HG02588 (cell line): Measurements from ENCODE around the gene NOP14.
A peak's percentile ranks its signal among the peaks of the same experiment; 100 is the strongest.
"Not testable (repeated sequence)": the region's sequence is repeated elsewhere in the genome, so short reads cannot be mapped to it uniquely, and the experiment has no call there.

ENCODE experiments used
- ATAC-seq: cut with Tn5 transposase; IDR thresholded peaks from one replicate; pipeline ENCODE4 v1.9.1; 2021; ENCODE audit warnings: mild to moderate bottlenecking, moderate library complexity; ENCODE audit not compliant: unreplicated experiment

Gene NOP14

DNA sequence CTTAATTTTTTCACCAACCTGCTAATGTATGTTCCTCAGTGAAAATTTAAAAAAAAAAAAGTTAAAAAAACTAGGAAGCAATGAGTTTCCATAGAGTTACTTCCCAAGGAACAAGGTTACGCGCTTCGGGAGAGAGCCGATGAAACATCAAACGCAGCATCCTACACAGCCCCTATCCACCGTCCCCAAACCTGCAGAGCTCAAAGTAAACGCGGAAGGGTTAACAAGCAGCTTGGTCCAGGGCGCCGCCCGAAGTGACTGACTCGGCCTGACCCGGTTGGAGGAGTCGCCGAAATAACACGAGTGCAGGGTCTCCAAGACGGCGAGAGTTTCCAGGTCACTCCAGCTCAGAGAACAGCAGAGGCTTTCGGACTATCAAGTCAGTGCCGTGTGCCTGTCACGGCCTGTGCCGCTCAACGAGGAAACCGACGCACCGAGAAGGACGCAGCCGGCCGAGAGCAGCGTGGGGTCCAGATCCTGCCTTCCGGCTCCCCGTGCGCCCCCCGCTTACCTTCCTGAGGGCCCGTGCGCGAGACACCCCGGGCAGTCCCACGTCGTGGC is 512 bp downstream of the NOP14 start:
- ATAC-seq, result peak; percentile 18

DNA sequence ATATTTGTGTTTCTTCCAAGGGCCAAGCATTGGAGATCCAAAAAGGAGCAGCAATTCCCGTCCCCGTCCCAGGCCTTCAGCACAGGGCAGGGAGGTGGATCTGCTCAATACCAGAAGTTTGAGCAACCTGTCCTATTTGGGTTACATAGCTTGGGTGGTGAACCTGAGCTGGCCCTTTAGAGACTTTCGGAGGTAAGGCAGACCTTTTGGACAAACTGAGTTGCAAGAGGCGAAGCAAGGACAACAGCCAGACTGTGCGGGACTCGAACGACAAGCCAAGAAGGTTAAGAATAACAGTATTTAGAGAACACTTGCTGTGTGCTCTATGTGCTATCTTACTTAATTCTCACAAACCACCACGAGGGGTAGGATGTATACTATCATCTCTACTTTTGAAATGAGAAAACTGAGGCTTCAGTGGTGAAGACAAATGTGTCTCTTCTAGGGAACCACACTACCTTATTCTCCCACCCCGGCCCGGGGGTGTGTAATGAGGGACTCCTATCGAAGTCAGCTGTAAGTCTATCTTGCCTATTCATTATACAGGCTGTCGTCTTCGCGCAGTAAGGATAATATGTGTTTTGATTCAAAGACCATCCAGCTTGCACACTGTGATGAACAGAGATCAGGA is 1.3 kb downstream of the NOP14 start:
- ATAC-seq, result no peak

DNA sequence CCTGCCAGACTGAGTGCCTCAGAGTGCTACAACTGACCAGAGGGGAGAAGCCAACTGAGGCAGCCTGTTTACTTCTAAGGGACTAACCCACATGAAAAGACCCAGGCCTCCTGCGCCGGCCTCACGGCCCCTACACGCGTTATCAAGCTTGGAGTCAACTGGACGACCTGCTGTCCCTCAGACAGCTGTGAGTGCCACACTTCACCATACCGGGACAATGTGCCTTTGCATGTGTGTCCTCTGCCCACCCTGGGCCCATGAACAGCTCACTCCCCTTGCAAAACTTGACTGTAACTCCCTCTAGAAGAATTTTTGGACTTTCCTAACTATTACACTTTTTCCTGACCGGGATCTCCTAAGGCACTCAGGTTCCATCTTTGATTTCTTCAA is 1.8 kb downstream of the NOP14 start:
- ATAC-seq, result no peak

DNA sequence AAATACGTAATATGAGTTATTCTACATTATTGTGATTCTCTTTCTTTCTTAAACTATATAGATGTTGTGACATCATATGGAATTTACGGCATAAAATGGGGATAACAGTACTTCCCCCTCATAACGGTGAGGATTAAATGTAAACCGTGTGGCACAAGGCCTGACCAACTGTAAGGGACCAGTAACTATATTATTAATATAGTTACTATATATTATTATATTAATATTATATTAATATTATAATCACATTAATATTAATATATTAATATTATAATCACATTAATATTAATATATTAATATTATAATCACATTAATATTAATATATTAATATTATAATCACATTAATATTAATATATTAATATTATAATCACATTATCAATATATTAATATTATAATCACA is 2.8 kb downstream of the NOP14 start:
- not testable (repeated sequence) for ATAC-seq

DNA sequence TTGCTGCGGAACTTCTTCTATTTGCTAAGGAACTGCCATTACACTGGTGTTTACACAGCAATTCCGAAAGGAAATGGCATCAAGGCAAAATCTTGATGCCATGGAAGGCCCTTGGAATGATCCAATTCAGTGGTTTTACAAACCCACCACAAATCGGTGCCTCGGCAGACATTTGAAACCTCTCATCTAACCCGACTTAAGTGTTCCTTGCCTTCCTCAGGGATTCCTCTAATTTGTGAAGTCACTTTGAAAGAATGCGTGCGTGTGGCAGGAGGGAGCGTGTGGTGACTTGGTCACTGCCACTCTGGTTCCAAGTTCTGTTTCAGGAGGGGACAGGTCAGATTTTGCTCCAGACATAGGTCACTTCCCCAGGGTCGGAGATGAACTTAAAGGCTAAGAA is 4.8 kb downstream of the NOP14 start:
- no peak for ATAC-seq

DNA sequence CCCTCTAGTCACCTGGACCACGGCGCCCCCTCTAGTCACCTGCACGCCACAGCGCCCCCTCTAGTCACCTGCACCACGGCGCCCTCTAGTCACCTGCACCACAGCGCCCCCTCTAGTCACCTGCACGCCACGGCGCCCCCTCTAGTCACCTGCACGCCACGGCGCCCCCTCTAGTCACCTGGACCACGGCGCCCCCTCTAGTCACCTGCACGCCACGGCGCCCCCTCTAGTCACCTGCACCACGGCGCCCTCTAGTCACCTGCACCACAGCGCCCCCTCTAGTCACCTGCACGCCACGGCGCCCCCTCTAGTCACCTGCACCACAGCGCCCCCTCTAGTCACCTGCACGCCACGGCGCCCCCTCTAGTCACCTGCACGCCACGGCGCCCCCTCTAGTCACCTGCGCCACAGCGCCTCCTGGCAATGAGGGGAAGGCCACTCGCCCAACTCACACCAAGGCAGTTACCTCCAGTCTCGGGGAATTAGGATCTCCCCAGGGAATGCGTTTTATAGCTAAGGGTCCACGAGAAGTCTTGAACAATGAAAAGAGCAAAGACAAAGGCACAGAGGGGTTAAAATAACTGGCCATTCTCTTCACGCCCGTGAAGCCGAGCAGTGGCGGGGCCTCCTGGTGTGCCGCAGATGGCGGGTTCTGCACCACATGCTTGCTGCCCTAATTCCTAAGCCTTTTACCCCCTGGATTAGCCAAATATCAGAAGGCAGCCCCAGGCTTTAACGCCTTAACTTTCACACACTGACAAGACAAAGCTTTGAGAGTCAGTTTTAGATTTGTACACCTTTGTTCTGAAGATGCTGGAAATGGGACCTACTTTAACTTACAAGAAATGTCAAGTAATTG is 7.8 kb downstream of the NOP14 start:
- not testable (repeated sequence) for ATAC-seq

DNA sequence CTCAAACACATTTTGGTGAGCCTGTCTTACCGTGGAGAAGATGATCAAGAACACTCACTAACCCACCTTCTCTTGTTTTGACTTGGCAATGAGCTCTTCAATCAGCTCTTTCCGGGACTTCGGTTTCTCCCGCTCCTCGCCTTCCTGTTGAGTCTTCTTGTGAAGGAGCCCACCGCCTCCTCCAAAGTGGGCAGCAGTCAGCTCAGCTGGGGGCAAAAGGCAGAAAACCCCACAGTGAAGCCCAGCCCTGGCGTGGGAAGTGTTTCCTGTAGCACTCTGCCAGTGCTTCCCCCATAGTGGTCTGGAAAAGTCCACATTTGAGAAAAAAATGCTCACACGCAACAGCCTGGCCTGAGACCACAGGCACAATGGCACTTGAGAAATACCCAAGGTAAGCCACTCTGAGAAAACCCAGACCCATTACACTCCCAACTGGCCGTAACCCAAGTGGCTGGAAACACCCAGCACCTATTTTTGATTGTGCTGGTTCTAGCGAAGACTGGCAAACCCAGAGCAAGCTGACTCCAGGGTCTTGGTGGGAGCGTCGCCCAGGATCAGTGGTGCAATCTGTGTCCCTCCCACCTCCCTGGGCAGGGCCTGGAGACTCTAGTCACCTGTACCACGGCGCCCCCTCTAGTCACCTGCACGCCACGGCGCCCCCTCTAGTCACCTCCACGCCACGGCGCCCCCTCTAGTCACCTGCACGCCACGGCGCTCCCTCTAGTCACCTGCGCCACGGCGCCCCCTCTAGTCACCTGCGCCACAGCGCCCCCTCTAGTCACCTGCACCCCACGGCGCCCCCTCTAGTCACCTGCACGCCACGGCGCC is 8.6 kb downstream of the NOP14 start:
- ATAC-seq, result peak; percentile 59

DNA sequence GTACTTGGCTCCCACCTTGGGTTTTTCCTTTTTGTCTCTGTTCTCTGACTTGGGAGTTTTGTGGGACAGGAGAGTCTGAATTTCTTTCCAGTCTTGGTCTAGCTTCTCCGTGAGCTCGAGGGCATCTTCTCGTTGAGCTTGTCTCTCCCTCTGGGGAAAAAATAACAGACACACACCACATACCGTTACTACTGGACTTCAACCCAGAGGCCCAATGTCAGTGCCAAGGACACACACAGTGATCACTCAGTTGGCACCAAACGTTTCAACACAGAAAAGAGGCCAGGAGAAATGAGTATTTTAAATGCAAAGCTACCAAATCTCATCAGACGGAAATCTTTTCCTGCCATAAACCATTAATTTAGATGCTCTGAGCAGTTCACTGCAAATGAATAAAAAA is 9.7 kb downstream of the NOP14 start:
- ATAC-seq, result no peak

DNA sequence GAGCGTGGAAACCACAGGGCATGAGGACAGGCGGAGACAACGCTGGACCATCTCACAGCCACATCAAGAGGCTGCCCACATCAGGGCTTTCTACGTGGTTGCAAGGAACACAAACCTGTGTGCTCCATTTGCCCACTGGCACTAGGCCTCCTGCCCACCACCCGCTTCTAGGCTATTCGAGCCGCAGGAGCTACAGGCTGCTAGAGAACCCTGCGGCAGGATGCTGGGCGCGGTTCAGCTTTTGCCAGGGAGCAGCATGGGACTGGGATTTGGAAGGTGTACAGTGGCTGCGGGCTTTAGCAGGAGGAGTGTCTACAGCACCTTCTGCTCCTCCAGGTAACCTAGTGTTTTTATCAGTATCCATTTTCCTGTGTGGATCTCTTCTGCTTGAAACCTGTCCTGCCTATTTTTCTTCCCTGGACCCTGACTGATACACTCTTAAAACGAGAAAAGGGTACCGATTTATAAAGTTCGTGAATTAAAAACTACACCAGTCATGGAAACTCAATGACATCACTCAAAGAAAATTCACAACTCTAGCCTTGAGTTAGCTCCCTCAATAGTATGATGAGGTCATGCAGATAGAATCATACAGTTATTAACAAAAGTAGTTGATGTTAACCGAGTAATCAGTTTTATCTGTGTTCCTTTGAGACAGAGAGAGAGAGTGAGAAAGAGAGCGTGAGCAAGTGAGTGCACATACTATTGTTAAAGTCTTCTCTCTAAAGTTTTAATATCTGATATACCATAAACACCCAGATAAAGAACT is 12.8 kb downstream of the NOP14 start:
- ATAC-seq, result no peak

DNA sequence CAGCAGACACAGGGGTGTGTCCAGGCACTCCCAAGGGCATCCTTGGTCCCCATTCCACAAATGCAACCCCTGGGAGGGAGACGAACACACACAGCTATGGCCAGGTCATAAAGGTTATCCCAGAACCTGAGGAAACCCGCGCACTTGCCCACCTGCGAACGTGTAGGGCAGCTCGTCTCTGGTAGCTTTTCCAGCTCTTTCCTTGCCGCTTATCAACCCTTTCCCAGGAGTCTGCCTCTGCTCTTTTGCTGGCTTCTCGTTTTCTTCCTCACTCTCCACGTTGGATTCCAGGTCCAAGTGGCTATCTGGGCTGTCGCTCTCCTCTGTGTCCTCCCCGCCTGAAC is 13.5 kb downstream of the NOP14 start:
- no peak for ATAC-seq

DNA sequence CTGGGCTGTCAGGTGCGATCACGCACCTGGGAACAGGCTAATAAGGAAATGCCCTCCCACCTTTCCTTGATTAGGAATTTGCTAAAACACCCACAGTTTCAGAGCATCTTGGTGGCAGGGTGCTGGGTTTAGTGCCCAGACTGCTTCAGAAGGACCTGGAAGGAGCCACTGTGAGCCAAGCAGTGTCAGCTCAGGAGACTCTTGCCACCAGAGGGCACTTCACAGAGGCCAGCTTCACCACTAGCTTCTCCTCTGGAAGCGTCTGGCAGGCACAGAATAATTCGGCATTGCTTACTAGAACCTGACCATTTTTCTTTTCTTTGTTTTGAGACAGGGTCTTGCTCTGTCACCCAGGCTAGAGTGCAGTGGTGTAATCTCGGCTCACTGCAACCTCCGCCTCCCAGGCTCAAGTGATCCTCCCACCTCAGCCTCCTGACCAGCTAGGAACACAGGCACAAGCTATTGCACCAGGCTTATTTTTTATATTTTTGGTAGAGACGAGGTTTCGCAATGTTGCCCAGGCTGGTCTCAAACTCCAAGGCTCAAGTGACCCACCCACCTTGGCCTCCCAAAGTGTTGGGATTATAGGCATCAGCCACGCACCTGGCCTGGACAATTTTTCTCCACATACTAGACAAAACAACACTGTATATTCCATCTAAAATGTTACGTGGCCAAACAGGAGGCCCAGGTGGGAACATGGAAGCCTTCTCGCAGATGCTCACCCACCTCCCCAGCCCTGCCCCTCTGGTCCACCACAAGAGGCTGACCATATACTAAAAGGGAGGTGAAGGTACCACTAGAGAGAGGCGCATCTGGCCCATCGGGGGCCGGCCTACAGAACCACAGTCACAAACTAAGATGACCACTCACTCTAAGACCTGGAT is 14.1 kb downstream of the NOP14 start:
- ATAC-seq, result no peak

DNA sequence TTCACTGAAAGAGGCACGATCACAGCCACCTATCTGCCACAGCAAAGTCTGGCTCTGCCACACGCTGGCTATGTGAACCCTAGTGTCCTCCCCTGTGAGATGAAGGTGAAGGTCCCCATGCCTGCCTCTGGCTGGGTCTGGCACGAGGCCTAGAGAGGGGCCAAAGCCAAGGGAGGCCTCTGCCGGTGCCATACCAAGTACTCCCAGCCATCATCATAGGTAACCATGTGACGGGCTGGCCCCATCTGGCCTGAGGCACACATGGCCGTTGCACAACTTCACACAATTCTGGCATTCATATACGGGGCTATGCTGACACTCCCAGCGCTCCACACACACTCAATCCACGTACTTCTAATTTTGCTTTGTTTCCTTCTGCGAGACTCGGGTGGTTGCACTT is 15.3 kb downstream of the NOP14 start:
- ATAC-seq, result no peak

DNA sequence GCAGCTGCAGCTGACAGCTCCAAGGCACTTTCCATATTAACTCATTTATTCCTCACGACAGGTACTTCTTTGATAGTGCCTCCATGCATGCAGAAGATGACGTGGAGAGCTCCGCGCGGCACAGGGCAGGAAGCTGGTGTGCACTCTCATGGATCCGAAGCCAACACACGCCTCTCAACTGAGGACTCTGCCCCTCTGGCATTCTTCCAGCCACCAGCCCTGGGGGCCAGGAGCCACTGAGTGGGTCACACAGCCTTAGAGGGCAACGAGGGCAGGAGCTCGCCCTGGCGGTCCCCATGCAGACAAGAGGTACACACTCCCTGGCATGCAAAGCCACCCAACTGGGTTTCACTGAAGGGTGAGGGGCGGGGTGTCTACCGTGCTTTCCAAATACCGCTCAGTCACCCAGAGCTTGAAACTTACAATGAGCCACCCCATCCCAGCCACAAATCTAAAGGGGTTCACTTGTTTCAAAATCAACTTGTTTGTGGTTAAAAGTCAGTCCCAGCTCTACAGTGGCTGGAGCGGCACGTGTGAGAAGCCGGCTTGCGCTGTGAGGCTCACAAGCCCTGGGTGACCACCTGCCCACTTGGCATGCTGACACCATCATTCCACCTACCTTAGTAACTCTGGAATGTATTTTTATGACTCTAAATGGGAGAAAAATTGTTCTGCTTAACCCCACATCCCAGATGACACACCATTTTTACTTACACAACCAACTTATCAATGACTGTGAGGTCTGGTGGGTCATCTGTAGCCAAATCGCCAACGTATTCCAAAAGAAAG is 16.2 kb downstream of the NOP14 start:
- ATAC-seq, result no peak

DNA sequence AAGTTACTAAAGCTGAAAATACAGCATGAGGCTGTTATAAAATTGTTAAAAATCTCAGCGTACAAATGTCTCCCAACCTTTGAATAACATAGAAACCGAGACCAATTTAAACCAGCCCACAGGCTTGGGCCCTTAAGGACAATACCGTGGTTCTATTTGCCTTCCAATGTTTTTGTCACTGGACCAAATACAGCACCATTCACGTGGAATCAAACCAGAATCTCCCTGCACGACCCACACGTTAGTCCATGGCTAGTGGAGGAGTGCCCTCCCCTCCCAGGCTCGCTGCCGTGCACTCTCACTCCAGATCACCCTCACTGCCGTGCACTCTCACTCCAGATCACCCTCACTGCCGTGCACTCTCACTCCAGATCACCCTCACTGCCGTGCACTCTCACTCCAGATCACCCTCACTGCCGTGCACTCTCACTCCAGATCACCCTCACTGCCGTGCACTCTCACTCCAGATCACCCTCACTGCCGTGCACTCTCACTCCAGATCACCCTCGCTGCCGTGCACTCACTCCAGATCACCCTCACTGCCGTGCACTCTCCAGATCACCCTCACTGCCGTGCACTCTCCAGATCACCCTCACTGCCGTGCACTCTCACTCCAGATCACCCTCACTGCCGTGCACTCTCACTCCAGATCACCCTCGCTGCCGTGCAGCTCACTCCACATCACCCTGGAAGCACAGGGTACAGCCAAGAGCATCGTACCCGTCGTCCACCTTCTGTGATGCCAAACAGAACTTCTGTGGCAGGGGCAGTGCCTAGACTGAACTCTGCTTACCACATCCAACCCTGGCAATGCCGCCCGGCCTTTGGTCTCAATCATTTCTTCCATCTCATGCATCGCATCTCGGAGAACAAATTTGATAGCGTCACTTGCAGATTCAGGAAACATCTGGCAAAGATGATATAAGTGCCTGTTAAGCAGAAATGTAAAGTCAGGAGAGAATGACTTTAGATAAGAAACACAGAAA is 17.3 kb downstream of the NOP14 start:
- ATAC-seq, result not testable (repeated sequence)

DNA sequence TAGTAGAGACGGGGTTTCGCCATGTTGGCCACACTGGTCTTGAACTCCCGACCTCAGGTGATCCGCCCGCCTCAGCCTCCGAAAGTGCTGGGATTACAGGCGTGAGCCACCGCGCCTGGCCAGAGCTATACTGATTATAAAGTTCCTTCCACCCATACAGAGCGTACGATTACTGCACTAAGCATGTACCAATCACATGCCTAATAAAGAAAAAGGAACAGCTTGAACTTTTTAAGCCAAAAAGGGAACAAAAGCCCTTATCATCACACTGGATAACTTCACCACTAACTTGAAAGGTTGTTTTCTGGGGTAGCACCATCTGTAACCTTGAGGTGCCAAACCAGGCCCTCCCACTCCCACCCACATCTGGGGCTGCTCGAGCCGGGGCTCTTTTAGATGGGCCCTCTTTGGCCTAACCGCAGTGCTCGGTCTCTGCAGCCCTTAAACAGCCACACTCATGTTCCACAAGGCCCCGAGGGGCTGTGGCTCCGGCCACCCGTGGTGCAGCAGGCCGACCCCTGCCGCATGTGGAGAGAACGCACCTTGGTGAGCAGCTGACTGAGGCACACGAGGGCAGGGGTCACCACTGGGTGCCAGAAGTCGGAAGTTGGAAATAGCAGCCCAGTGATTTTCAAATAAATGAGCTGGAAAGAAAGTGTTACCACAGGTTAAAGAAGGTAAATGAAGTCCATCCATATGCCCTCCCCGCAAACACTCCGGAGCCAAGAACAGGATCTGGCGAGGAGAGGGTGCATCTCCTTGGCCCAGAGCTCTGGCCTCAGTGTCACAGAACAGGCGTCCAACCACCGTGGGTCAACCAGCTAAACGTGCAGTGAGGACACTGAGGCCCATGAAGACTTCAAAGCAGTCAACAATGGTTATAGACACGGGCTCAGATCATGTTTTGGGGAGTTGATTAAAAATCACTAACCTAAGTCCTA is 18.4 kb downstream of the NOP14 start:
- ATAC-seq, result no peak

DNA sequence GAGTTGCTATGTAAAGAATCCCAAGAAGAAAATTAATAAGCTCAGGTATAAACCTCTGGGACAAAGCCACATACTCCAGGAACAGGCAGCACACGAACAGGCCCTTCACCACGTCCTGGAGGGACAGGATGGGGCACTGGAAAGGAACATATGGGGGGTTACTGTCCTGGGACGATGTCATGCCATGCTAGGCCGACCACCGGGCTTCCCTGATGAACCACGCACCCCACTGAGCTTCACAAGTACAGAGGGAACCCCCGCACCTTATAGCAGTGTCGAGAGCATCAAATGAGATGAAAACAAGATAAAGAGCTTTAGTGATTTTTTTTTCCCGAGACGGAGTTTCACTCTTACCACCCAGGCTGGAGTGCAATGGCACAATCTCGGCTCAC is 19.1 kb downstream of the NOP14 start:
- no peak for ATAC-seq
